Glutamatergic neuron (in vitro differentiated cells): ENCODE measurements around the gene COLEC11. TPM values are rescaled to one million over a fixed set of nuclear protein-coding genes. Genes with fewer than 3 reads are reported as not detected.

Source experiments
- DNase-seq: peaks from one replicate; pipeline ENCODE4 v3.0.0; 2022
- H3K27ac Mint-ChIP-seq: one replicate; pipeline ENCODE4 v1.8.0; 2020; ENCODE audit warnings: mild to moderate bottlenecking, mixed read lengths, inconsistent platforms; ENCODE audit not compliant: unreplicated experiment
- H3K27me3 Mint-ChIP-seq: one replicate; pipeline ENCODE4 v1.8.0; 2020; ENCODE audit warnings: mild to moderate bottlenecking, moderate library complexity, mixed read lengths, inconsistent platforms; ENCODE audit not compliant: unreplicated experiment
- H3K36me3 Mint-ChIP-seq: one replicate; pipeline ENCODE4 v1.8.0; 2020; ENCODE audit warnings: mild to moderate bottlenecking, mixed read lengths, inconsistent platforms; ENCODE audit not compliant: unreplicated experiment
- H3K4me1 Mint-ChIP-seq: one replicate; pipeline ENCODE4 v1.8.0; 2020; ENCODE audit warnings: mild to moderate bottlenecking, low read depth, mixed read lengths, inconsistent platforms; ENCODE audit not compliant: unreplicated experiment
- H3K4me3 Mint-ChIP-seq: one replicate; pipeline ENCODE4 v1.8.0; 2020; ENCODE audit warnings: mild to moderate bottlenecking, mixed read lengths, inconsistent platforms; ENCODE audit not compliant: unreplicated experiment
- H3K9me3 Mint-ChIP-seq: one replicate; pipeline ENCODE4 v1.8.0; 2020; ENCODE audit warnings: mild to moderate bottlenecking, moderate library complexity, mixed read lengths, inconsistent platforms; ENCODE audit not compliant: unreplicated experiment
- CTCF ChIP-seq: fragments of 200-600 bp; sonication (generic); IDR thresholded peaks from one replicate; pipeline ENCODE4 v1.5.0; 2021; ENCODE audit not compliant: partially characterized antibody, unreplicated experiment
- total RNA-seq: library from RNA; stranded (reverse); fragmentation: NEBNext Ultra II Directional; extraction: Animal tissue kit (Norgen Biotek cat#: 25700); gene quantifications from one replicate; pipeline ENCODE4 v1.2.1, GENCODE V29; 2021; ENCODE audit not compliant: unreplicated experiment

COLEC11 gene
- total RNA-seq, 1 donor from 2014 or later: not detected

DNA sequence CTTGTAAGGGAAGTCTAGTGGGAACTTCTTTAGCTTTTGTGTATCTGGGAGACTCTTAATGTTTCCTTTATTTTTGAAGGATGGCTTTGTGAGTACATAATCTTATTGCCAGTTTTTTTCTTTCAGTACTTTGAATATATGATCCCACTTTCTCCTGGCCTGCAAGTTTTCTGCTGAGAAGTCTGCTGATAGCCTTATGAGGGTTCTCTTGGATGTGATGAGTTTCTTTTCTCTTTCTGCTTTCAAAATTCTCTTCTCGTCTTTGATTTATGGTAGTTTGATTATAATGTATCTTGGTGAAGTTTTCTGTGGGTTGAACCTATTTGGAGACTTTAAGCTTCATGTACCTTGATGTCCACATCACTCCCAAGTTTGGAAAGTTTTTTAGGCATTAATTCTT is 28.1 kb downstream of the COLEC11 start:
- Mint-ChIP-seq H3K27me3 (no peaks in the 10 kb centered on the region), H3K36me3 (no peaks in the 10 kb centered on the region), H3K4me1 (no peaks in the 10 kb centered on the region), H3K9me3 (peaks cover 2% of the 10 kb centered on the region), H3K4me3 (no peak overlapping the region), H3K27ac (no peak overlapping the region)
- no peak for TF ChIP-seq CTCF
- DNase-seq: no peak

- Mint-ChIP-seq H3K9me3 (peaks cover 2% of the 10 kb centered on the region), H3K36me3 (no peaks in the 10 kb centered on the region), H3K4me1 (no peaks in the 10 kb centered on the region), H3K4me3 (no peak overlapping the region), H3K27me3 (no peaks in the 10 kb centered on the region), H3K27ac (no peak overlapping the region)
- TF ChIP-seq CTCF: no peak
- DNase-seq: no peak
Measured at GRCh38 chr2:3624059-3624794, 29.3 kb downstream of the COLEC11 start.

GRCh38 chr2:3625186-3625585 is 30.3 kb downstream of the COLEC11 start:
- no peak for DNase-seq
- no peak overlapping the region for H3K4me3 Mint-ChIP-seq

DNA sequence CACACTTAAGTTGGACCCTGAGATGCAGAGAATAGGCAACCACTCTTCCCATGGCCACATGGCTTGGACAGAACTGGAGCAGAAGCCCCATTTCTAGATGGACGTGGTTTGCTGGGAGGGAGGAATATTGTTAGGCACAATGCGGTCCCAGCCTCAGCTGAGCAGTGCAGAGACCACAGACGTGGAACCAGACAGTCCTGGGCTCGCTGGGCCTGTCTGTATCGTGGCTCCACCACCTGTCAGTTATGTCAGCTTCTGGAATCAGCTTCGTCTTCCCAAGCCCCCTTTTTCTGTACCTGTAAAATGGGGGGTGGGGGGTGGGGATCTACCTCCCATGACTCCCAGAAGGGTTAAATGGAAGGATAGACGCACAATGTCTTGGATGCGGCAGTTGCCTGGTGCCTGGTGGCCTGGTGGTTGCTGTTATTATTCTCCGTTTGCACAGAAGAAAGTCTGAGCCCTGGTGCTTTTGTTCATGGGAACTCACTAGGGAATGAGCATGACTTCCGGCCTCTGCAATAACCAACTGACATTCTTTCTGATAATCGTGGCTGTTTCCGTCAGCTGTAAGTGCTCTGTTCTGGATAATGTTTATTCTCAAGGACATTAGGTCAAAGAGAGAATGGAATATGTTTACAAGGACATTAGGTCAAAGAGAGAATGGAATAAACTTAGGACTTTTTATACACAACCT is 31.4 kb downstream of the COLEC11 start:
- no peaks in the 10 kb centered on the region for H3K36me3 Mint-ChIP-seq
- no peaks in the 10 kb centered on the region for H3K4me1 Mint-ChIP-seq
- DNase-seq: no peak
- H3K27me3 Mint-ChIP-seq: no peaks in the 10 kb centered on the region
- H3K9me3 Mint-ChIP-seq: no peaks in the 10 kb centered on the region
- TF ChIP-seq CTCF: no peak
- no peak overlapping the region for H3K4me3 Mint-ChIP-seq
- H3K27ac Mint-ChIP-seq: no peak overlapping the region

More at GRCh38 chr2:3625186-3625585, 30.3 kb downstream of the COLEC11 start:
- Mint-ChIP-seq H3K9me3 (peaks cover 2% of the 10 kb centered on the region), H3K4me1 (no peaks in the 10 kb centered on the region), H3K36me3 (no peaks in the 10 kb centered on the region), H3K27ac (no peak overlapping the region), H3K27me3 (no peaks in the 10 kb centered on the region)
- no peak for TF ChIP-seq CTCF
